ENCODE measurements around the gene TMEM170A. TPM values are rescaled to one million over a fixed set of nuclear protein-coding genes. Genes with fewer than 3 reads are reported as not detected.
"Not testable (repeated sequence)": the region's sequence is repeated elsewhere in the genome, so short reads cannot be mapped to it uniquely, and the experiment has no call there.

The TMEM170A gene
- total RNA-seq, 2 donors from 2014 or later = 72.7 to 74.8 TPM

DNA sequence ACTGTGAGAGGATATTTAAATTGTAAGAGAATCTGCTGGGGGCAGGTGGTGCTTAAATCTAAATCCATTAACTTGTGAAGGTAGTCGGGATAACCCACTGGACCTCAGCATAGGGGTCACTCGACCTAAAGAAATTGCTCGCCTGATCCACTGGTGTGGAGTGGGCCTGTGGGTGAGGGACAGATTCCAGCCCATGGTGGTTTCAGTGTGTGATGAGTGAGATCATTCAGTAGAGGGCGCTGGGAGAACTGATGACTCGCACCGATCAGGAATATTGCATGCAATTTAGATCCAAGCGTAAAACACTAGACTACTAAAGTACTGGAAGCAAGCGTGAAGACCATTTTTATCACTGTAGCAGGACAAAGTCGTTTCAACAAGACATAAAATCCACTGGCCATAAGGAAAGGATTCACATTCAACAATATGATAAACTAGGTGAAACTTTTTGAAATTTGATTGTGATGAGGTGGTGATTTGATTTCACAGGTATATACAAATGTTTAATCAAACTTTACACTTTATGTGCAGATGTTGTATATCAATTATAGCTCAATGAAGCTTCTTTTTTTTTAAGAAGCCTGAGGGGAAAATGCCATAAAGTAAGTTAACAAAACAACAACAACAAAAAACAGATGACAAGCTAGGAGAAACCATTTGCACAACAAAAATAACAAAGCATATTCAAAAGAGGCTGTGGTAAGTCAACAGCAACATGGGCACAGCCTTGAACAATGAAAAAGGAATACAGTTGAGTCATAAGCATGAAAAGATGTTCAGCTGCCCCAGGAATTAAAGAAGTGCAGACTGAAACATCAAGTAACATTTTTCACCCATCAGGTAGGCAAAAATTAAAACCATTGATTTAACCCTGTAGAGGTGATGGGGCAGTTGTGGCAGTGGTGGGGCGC is 7.5 kb upstream of the TMEM170A start:
- H3K9me3 Mint-ChIP-seq = peaks cover 9% of the 10 kb centered on the region
- H3K27me3 Mint-ChIP-seq (ENCODE audit: insufficient read depth) = no peaks in the 10 kb centered on the region
- no peak overlapping the region for H3K4me3 Mint-ChIP-seq
- Histone ChIP-seq H3K4me1 (ENCODE audit: control insufficient read depth, insufficient read depth, low read length) (no peaks in the 10 kb centered on the region), H3K36me3 (ENCODE audit: control insufficient read depth, insufficient read depth, low read length) (no peaks in the 10 kb centered on the region), H3K27ac (ENCODE audit: low read depth, low read length) (no peak overlapping the region), H3K9ac (ENCODE audit: extremely low read depth, low read length, poor library complexity, severe bottlenecking) (no peak overlapping the region), H3K4me3 (ENCODE audit: low read length) (no peak overlapping the region), H3K9me3 (ENCODE audit: control insufficient read depth, low read length) (no peaks in the 10 kb centered on the region), H3K27me3 (ENCODE audit: control insufficient read depth, insufficient read depth, low read length, poor library complexity, severe bottlenecking) (no peaks in the 10 kb centered on the region)
- peak overlapping the region; percentile 74 for H3K27ac Mint-ChIP-seq
- TF ChIP-seq, protein P1, sequence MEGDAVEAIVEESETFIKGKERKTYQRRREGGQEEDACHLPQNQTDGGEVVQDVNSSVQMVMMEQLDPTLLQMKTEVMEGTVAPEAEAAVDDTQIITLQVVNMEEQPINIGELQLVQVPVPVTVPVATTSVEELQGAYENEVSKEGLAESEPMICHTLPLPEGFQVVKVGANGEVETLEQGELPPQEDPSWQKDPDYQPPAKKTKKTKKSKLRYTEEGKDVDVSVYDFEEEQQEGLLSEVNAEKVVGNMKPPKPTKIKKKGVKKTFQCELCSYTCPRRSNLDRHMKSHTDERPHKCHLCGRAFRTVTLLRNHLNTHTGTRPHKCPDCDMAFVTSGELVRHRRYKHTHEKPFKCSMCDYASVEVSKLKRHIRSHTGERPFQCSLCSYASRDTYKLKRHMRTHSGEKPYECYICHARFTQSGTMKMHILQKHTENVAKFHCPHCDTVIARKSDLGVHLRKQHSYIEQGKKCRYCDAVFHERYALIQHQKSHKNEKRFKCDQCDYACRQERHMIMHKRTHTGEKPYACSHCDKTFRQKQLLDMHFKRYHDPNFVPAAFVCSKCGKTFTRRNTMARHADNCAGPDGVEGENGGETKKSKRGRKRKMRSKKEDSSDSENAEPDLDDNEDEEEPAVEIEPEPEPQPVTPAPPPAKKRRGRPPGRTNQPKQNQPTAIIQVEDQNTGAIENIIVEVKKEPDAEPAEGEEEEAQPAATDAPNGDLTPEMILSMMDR (conservative IDR thresholded peaks at IDR 0.05) = peak; percentile 82
- peak; percentile 78 for DNase-seq
- H3K36me3 Mint-ChIP-seq (ENCODE audit: low read depth) = peaks cover 11% of the 10 kb centered on the region
- H3K4me1 Mint-ChIP-seq = peaks cover 7% of the 10 kb centered on the region
- WGBS, 2 experiments (ENCODE audit: insufficient coverage in 1 of 2, insufficient read length in 1 of 2) = 29 to 31% methylated on average over 8 to 9 of the region's 10 CpGs

DNA sequence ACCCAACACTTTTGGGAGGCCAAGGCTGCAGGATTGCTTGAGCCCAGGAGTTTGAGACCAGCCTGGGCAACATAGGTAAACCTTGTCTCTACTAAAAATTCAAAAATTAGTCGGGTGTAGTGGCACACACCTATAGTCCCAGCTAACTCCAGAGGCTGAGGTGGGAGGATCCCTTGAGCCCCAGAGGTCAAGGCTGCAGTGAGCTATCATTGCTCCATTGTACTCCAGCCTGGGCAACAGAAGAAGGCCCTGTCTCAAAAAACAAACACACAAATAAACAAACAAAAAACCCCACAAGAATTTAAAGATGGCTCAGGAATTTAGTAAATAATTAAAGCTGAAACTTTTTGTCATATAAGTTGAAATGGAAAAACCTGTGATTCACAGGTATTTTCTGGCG is 2.3 kb upstream of the TMEM170A start:
- no peak overlapping the region for H3K27ac Mint-ChIP-seq
- no peaks in the 10 kb centered on the region for H3K36me3 Mint-ChIP-seq (ENCODE audit: low read depth)
- H3K27me3 Mint-ChIP-seq (ENCODE audit: insufficient read depth) = no peaks in the 10 kb centered on the region
- Histone ChIP-seq H3K36me3 (ENCODE audit: control insufficient read depth, insufficient read depth, low read length) (no peaks in the 10 kb centered on the region), H3K9ac (ENCODE audit: extremely low read depth, low read length, poor library complexity, severe bottlenecking) (no peak overlapping the region), H3K9me3 (ENCODE audit: control insufficient read depth, low read length) (no peaks in the 10 kb centered on the region), H3K27ac (ENCODE audit: low read depth, low read length) (no peak overlapping the region), H3K4me3 (ENCODE audit: low read length) (no peak overlapping the region), H3K27me3 (ENCODE audit: control insufficient read depth, insufficient read depth, low read length, poor library complexity, severe bottlenecking) (no peaks in the 10 kb centered on the region), H3K4me1 (ENCODE audit: control insufficient read depth, insufficient read depth, low read length) (peaks cover 3% of the 10 kb centered on the region)
- H3K4me3 Mint-ChIP-seq = no peak overlapping the region
- peaks cover 19% of the 10 kb centered on the region for H3K4me1 Mint-ChIP-seq
- 93% methylated on average over 2 of the region's 2 CpGs; no CpG with 5 or more reads in 1 of the 2 experiments for WGBS, 2 experiments (ENCODE audit: insufficient coverage in 1 of 2, insufficient read length in 1 of 2)
- TF ChIP-seq, protein P1 (conservative IDR thresholded peaks at IDR 0.05) = no peak
- no peak for DNase-seq
- peaks cover 11% of the 10 kb centered on the region for H3K9me3 Mint-ChIP-seq

DNA sequence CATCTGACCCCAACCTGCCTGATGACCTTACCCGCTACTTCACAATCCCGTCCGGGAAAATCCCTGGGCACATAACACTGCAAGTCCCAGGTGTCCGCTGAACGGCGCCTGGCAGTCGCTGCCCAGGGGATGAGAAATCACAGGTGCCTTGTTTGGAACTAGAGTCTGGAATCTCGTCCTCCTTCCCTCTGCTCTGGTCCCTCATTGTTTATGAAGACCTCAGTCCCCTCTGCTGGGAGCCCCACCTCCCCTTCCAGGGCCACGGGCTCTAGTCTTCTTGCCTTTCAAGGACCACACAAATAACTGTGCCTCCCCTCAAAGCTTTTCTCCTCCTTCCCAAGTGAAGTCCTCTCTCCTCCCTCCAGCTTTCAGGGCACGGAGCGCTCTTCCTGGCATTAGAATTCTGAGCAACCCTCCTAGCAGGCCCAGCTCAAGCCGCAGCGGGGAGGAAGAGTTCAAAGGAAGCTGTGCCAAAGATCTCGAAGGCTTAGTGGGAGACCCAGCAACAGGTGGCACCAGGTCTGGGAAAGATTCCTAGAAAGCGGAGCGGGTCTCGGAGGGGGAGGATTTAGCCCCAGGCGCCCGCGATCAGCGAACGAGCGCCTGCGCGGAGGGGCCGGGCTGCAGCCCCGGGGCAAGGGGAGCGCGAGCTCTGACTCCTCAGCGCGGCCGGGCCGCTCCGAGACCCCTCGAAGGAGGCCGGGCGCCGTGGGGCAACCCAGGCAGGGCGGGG is 934 bp downstream of the TMEM170A start:
- not testable (repeated sequence) for H3K27ac ChIP-seq (ENCODE audit: low read depth, low read length)
- 5 to 6% methylated on average over 3 to 39 of the region's 39 CpGs for WGBS, 2 experiments (ENCODE audit: insufficient coverage in 1 of 2, insufficient read length in 1 of 2)

More for the DNA sequence above, 934 bp downstream of the TMEM170A start:
- Mint-ChIP-seq H3K4me3 (peak overlapping the region; percentile 88), H3K36me3 (ENCODE audit: low read depth) (peaks cover 11% of the 10 kb centered on the region), H3K27ac (peak overlapping the region; percentile 91), H3K4me1 (peaks cover 32% of the 10 kb centered on the region)
- H3K9me3 ChIP-seq (ENCODE audit: control insufficient read depth, low read length); H3K9me3 Mint-ChIP-seq; H3K4me1 ChIP-seq (ENCODE audit: control insufficient read depth, insufficient read depth, low read length); H3K27me3 ChIP-seq (ENCODE audit: control insufficient read depth, insufficient read depth, low read length, poor library complexity, severe bottlenecking); H3K27me3 Mint-ChIP-seq (ENCODE audit: insufficient read depth): not testable (repeated sequence)
- DNase-seq = peak; percentile 81
- peak overlapping the region; percentile 72 for H3K9ac ChIP-seq (ENCODE audit: extremely low read depth, low read length, poor library complexity, severe bottlenecking)
- H3K36me3 ChIP-seq (ENCODE audit: control insufficient read depth, insufficient read depth, low read length) = peaks cover 11% of the 10 kb centered on the region
- peak overlapping the region; percentile 92 for H3K4me3 ChIP-seq (ENCODE audit: low read length)

All from endodermal cell (in vitro differentiated cells).